Ovary (tissue), 9 donors: Measurements from ENCODE around the gene MYO1H. TPM values are rescaled to one million over a fixed set of nuclear protein-coding genes. Genes with fewer than 3 reads are reported as not detected.

Experiments used
- DNase-seq, 5 donors: peaks; one replicate each; pipeline ENCODE4 v3.0.0-alpha.2; 2019 to 2020
- H3K27ac ChIP-seq, 2 donors: fragments of 200-600 bp; one replicate each; pipeline versions ENCODE4 v1.5.1 to v1.8.0; 2019 to 2022
- H3K27me3 ChIP-seq: fragments of 200-600 bp; one replicate; pipeline ENCODE4 v1.8.0; 2022
- H3K36me3 ChIP-seq: fragments of 200-600 bp; sonication (generic); one replicate; pipeline ENCODE4 v1.5.1; 2019
- H3K4me1 ChIP-seq: one replicate; pipeline ENCODE4 v1.8.1; 2013; ENCODE audit warnings: mild to moderate bottlenecking, moderate library complexity; ENCODE audit not compliant: insufficient read depth
- H3K4me3 ChIP-seq: fragments of 200-600 bp; sonication (generic); one replicate; pipeline ENCODE4 v1.5.1; 2017
- H3K9me3 ChIP-seq, 2 donors: fragments of 200-600 bp in 1 of 2; sonication (generic) in 1 of 2; one replicate each; pipeline versions ENCODE4 v1.5.1 to v1.8.1; 2013 to 2019; ENCODE audit warnings: mild to moderate bottlenecking in 1 of 2, moderate library complexity in 1 of 2
- CTCF ChIP-seq, 3 donors: fragments of 450-650 bp in 2 of 3; fragments of 200-600 bp in 1 of 3; IDR thresholded peaks; one replicate each; pipeline versions ENCODE4 v1.5.1 to v1.8.0; 2016 to 2022; ENCODE audit warnings: antibody characterized with exemption in 3 of 3, mild to moderate bottlenecking in 1 of 3
- EP300 ChIP-seq: sonication (generic); formaldehyde crosslinking; IDR thresholded peaks from one replicate; pipeline ENCODE4 v1.6.1; 2017; ENCODE audit warnings: antibody characterized with exemption
- POLR2A ChIP-seq: fragments of 450-650 bp; IDR thresholded peaks from one replicate; pipeline ENCODE4 v1.6.1; 2017; ENCODE audit warnings: antibody characterized with exemption, mild to moderate bottlenecking, moderate library complexity
- WGBS, 3 donors: extraction: QIAGEN DNeasy Blood & Tissue Kit in 1 of 3; methylation state at CpG; one replicate each; pipeline versions ENCODE4 v1.1.5 to v1.1.7; 2013 to 2017; 5-methylcytosine and 5-hydroxymethylcytosine counted together
- intact Hi-C, 4 donors: fragments of 100-400 bp; cut with DNase I; formaldehyde crosslinking; loops; one replicate each; pipeline versions ENCODE4 v1.11.0 to v1.15.1; 2022 to 2023
- polyA plus RNA-seq, 2 donors: library from polyadenylated mRNA; stranded (reverse); fragments of 200-250 nt in 1 of 2; fragments of 350-450 nt in 1 of 2; fragmentation: Illumina TruSeq in 1 of 2; extraction: RNeasy Lipid Tissue Mini Kit (QIAGEN cat#74804) in 1 of 2; gene quantifications; one replicate each; pipeline ENCODE4 v1.2.3, GENCODE V29; 2013 to 2014
- total RNA-seq, 7 donors: library from RNA; depleted of rRNA in 2 of 7; stranded (reverse); fragments of >200 nt in 2 of 7; fragmentation: NEBNext Ultra II Directional in 3 of 7; extraction: Animal tissue kit (Norgen Biotek cat#: 25700) in 3 of 7; gene quantifications; one replicate each; pipeline versions ENCODE4 v1.1.0 to v1.2.4, GENCODE V29; 2016 to 2023
- donor health status: DM: no; HTN: no; CAD: no; lungs with moderate emphysema.
- donor health status: DM: no; HTN: no; CAD: no.
- donor health status: Bipolar disorder and iron deficiency.
- donor health status: DM: yes; HTN: yes; CAD: no.
- donor health status: DM: no; HTN: no; CAD: no.
- donor health status: DM: yes; HTN: yes; CAD: no.

MYO1H gene
- total and polyA plus RNA-seq, 9 donors, result 0.12 to 0.34 (median 0.12) TPM; not detected in 6

GRCh38 chr12:109369831-109370230 is 22.1 kb downstream of the MYO1H start:
- Histone ChIP-seq H3K9me3 (no peaks in the 10 kb centered on the region), H3K36me3 (no peaks in the 10 kb centered on the region), H3K27me3 (no peaks in the 10 kb centered on the region), H3K4me1 (no peaks in the 10 kb centered on the region), H3K27ac (no peak overlapping the region), H3K4me3 (no peak overlapping the region)
- 82 to 85% (median 85%) methylated on average over 5 of the region's 5 CpGs for WGBS, 3 donors
- no peak for DNase-seq
- intact Hi-C loops, result no loop called here
- no peak for TF ChIP-seq EP300
- TF ChIP-seq CTCF (IDR thresholded peaks at IDR 0.05), result no peak
- TF ChIP-seq POLR2A, result no peak

- Histone ChIP-seq H3K4me3 (no peak overlapping the region), H3K36me3 (no peaks in the 10 kb centered on the region), H3K9me3 (no peaks in the 10 kb centered on the region), H3K27ac (no peak overlapping the region), H3K27me3 (no peaks in the 10 kb centered on the region), H3K4me1 (no peaks in the 10 kb centered on the region)
- TF ChIP-seq EP300 (no peak), POLR2A (no peak), CTCF (IDR thresholded peaks at IDR 0.05) (no peak)
- intact Hi-C loops, result no loop called here
- 53 to 59% (median 58%) methylated on average over 2 of the region's 2 CpGs for WGBS, 3 donors
- DNase-seq, result no peak
Measured at GRCh38 chr12:109377139-109377685, 29.5 kb downstream of the MYO1H start.

DNA sequence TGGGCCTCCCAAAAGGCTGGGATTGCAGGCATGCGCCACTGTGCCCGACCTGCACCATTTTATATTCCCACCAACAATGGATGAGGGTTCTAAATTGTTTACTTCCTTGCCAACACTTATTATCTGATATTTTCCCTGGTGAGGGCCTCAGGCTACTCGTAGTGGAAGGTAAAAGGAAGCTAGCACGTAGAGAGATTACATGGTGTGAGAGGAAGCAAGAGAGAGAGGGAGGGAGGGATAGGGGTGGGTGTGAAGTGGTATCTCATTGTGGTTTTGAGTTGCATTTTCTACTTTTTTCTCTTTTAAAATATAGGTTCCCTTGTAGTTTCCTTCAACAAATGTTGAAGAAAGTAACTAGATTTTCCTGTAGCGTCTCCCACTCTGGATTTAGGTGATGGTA is 30.9 kb downstream of the MYO1H start:
- Histone ChIP-seq H3K4me1 (no peaks in the 10 kb centered on the region), H3K27me3 (no peaks in the 10 kb centered on the region), H3K9me3 (no peaks in the 10 kb centered on the region), H3K4me3 (no peak overlapping the region), H3K36me3 (no peaks in the 10 kb centered on the region), H3K27ac (no peak overlapping the region)
- TF ChIP-seq EP300, result no peak
- no peak for TF ChIP-seq CTCF (IDR thresholded peaks at IDR 0.05)
- no peak for TF ChIP-seq POLR2A
- intact Hi-C loops, result no loop called here
- no peak for DNase-seq
- 82 to 85% (median 83%) methylated on average over 5 of the region's 5 CpGs for WGBS, 3 donors

DNA sequence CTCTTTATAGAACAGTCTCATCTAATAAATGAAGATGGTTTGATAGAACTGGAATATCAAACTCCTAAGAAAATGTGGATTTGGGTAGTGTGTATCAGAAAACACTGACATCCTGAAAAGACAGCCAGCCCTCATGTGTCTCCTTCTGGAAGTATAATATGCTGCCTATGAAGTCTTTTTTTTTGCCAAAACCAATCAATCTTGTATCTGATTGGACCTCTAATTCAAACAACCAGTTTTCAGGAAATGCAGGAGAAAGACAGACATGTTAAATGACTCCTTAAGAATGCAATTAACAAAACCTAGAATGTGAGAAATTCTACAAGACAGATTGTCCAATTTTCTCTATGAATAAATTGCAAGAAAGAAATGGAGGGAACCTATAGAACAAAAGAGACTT is 34.3 kb downstream of the MYO1H start:
- H3K27me3 ChIP-seq, result no peaks in the 10 kb centered on the region
- TF ChIP-seq CTCF (IDR thresholded peaks at IDR 0.05) (no peak), POLR2A (no peak), EP300 (no peak)
- no peak overlapping the region for H3K27ac ChIP-seq
- intact Hi-C loops, result loop anchor here in 1 of 4 donors (10.0 kb wide), 1 partner anchor 267 kb away; the partner anchor contains the start of gene ACACB
- no peaks in the 10 kb centered on the region for H3K9me3 ChIP-seq
- H3K36me3 ChIP-seq, result no peaks in the 10 kb centered on the region
- peaks cover 3% of the 10 kb centered on the region for H3K4me1 ChIP-seq
- DNase-seq, result no peak
- no peak overlapping the region for H3K4me3 ChIP-seq
